Heart left ventricle (tissue), 16 donors: Measurements from ENCODE around the gene DBH. TPM values are rescaled to one million over a fixed set of nuclear protein-coding genes. Genes with fewer than 3 reads are reported as not detected.

Experiments
- ATAC-seq, 4 donors: fragments of 200-7000 bp; cut with Tn5 transposase; one replicate each; pipeline ENCODE4 v1.9.1; 2020 to 2022; ENCODE audit warnings: moderate library complexity in 4 of 4, mild to moderate bottlenecking in 3 of 4, moderate number of reproducible peaks in 1 of 4
- DNase-seq, 5 donors: peaks; one replicate each; pipeline ENCODE4 v3.0.0-alpha.2; 2020
- H3K27ac ChIP-seq, 12 donors: fragments of 200-600 bp; sonication (generic) in 4 of 12; one replicate each; pipeline versions ENCODE4 v1.5.0 to v1.8.0; 2016 to 2022; ENCODE audit warnings: mild to moderate bottlenecking in 2 of 12
- H3K27me3 ChIP-seq, 9 donors: fragments of 200-600 bp; sonication (generic) in 2 of 9; one replicate each; pipeline versions ENCODE4 v1.5.1 to v1.8.0; 2016 to 2022; ENCODE audit warnings: mild to moderate bottlenecking in 3 of 9
- H3K36me3 ChIP-seq, 9 donors: fragments of 200-600 bp; sonication (generic) in 2 of 9; one replicate each; pipeline versions ENCODE4 v1.5.0 to v1.8.0; 2018 to 2022; ENCODE audit warnings: mild to moderate bottlenecking in 2 of 9
- H3K4me1 ChIP-seq, 12 donors: fragments of 200-600 bp; sonication (generic) in 4 of 12; one replicate each; pipeline versions ENCODE4 v1.5.0 to v1.8.0; 2016 to 2022; ENCODE audit warnings: mild to moderate bottlenecking in 3 of 12
- H3K4me3 ChIP-seq, 12 donors: fragments of 200-600 bp; sonication (generic) in 4 of 12; one replicate each; pipeline versions ENCODE4 v1.5.0 to v1.8.0; 2017 to 2022; ENCODE audit warnings: mild to moderate bottlenecking in 9 of 12, moderate library complexity in 4 of 12
- H3K9me3 ChIP-seq, 12 donors: fragments of 200-600 bp; sonication (generic) in 4 of 12; one replicate each; pipeline versions ENCODE4 v1.5.0 to v1.8.0; 2016 to 2022; ENCODE audit warnings: mild to moderate bottlenecking in 1 of 12
- POLR2A ChIP-seq, 2 donors: fragments of 450-650 bp; IDR thresholded peaks; one replicate each; pipeline ENCODE4 v1.6.1; 2017; ENCODE audit warnings: antibody characterized with exemption in 2 of 2, mild to moderate bottlenecking in 2 of 2, moderate library complexity in 2 of 2
- WGBS, 4 donors: extraction: QIAGEN DNeasy Blood & Tissue Kit in 2 of 4; methylation state at CpG; one replicate each; pipeline versions ENCODE4 v1.1.5 to v1.1.7; 2013 to 2018; 5-methylcytosine and 5-hydroxymethylcytosine counted together
- intact Hi-C, 10 donors: fragments of 100-400 bp; cut with DNase I; formaldehyde crosslinking; loops; one replicate each; pipeline versions ENCODE4 v1.11.1 to v1.14.2; 2022
- polyA plus RNA-seq, 2 donors: library from polyadenylated mRNA; stranded (reverse); fragments of 200-250 nt; gene quantifications; one replicate each; pipeline ENCODE4 v1.2.3, GENCODE V29; 2013
- total RNA-seq, 9 donors: library from RNA; depleted of rRNA in 2 of 9; stranded (reverse); fragments of >200 nt in 2 of 9; fragmentation: NEBNext Ultra II Directional in 3 of 9; extraction: Animal tissue kit (Norgen Biotek cat#: 25700) in 3 of 9; gene quantifications; one replicate each; pipeline versions ENCODE4 v1.1.0 to v1.2.4, GENCODE V29; 2016 to 2023
- TF ChIP-seq, protein P1 (sequence below), 12 donors: fragments of 200-600 bp; sonication (generic) in 4 of 12; IDR thresholded peaks; one replicate each; pipeline versions ENCODE4 v1.5.0 to v1.8.0; 2018 to 2022; ENCODE audit warnings: antibody characterized with exemption in 12 of 12, mild to moderate bottlenecking in 5 of 12
- donor health status: ischemic (EF 13 %, LVEDD 7.1; RV severe dilation, severe dysfunction).
- donor health status: healthy with polysubstance abuse.
- donor health status: DM: no; HTN: yes; CAD: no.
- donor health status: DM: no; HTN: no; CAD: no.
- donor health status: ischemic (EF 25% LVEDD 6.9; RV normal size, moderate dysfunction).
- donor health status: ischemic (EF 25% LVEDD 5.7; RV mildly dilated, moderate dysfunction).
- donor health status: healthy.
- donor health status: DM: yes; HTN: yes; CAD: no.
- donor health status: ischemic (EF 35%, LVEDD 5.7; RV mildly dilated, moderate dysfunction).
- donor health status: nonischemic (EF 11% LVEDD 7.7; RV severe dilation, severe dysfunction).
- donor health status: DM: yes; HTN: yes; CAD: no.
- donor health status: PGD.
- donor health status: ischemic (EF 29% LVEDD 5.4; RV normal size, mild dysfunction).
- donor health status: nonischemic (EF 23%, LVEDD 6.1; RV moderate dilation, normal function).

The DBH gene
- total and polyA plus RNA-seq, 11 donors: 0.06 to 0.08 TPM; not detected in 9

DNA sequence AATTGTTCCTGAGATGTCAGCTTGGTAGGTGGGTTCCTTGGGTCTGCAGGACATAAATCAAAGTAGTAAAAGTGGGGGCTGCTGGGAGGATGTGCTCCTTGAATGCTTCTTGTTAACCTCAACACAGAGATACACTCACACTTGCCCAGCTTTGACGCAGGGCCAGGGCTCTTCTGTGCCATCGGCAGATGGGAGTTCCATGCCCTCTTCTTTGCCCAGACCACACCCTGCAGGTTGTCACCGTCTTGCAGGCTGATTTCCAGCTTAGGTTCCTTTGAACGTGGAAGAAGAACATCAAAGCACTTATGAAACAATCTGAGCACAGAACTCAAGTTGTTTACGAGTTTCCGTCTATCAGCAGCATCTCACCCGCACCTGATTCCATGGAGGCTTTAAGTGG lies 11.0 kb downstream of the DBH start:
- H3K4me3 ChIP-seq: no peak overlapping the region
- no peaks in the 10 kb centered on the region for H3K4me1 ChIP-seq
- H3K36me3 ChIP-seq: no peaks in the 10 kb centered on the region
- WGBS, 4 donors: 64 to 78% (median 68%) methylated on average over 7 of the region's 7 CpGs
- ATAC-seq (no peak), DNase-seq (no peak)
- no peak overlapping the region for H3K27ac ChIP-seq
- TF ChIP-seq, protein P1, sequence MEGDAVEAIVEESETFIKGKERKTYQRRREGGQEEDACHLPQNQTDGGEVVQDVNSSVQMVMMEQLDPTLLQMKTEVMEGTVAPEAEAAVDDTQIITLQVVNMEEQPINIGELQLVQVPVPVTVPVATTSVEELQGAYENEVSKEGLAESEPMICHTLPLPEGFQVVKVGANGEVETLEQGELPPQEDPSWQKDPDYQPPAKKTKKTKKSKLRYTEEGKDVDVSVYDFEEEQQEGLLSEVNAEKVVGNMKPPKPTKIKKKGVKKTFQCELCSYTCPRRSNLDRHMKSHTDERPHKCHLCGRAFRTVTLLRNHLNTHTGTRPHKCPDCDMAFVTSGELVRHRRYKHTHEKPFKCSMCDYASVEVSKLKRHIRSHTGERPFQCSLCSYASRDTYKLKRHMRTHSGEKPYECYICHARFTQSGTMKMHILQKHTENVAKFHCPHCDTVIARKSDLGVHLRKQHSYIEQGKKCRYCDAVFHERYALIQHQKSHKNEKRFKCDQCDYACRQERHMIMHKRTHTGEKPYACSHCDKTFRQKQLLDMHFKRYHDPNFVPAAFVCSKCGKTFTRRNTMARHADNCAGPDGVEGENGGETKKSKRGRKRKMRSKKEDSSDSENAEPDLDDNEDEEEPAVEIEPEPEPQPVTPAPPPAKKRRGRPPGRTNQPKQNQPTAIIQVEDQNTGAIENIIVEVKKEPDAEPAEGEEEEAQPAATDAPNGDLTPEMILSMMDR (IDR thresholded peaks at IDR 0.05): no peak
- no peak for TF ChIP-seq POLR2A (IDR thresholded peaks at IDR 0.05)
- no peaks in the 10 kb centered on the region for H3K9me3 ChIP-seq
- intact Hi-C loops: no loop called here
- peaks cover 0 to 18% (median 0%) of the 10 kb centered on the region in 9 donors for H3K27me3 ChIP-seq

DNA sequence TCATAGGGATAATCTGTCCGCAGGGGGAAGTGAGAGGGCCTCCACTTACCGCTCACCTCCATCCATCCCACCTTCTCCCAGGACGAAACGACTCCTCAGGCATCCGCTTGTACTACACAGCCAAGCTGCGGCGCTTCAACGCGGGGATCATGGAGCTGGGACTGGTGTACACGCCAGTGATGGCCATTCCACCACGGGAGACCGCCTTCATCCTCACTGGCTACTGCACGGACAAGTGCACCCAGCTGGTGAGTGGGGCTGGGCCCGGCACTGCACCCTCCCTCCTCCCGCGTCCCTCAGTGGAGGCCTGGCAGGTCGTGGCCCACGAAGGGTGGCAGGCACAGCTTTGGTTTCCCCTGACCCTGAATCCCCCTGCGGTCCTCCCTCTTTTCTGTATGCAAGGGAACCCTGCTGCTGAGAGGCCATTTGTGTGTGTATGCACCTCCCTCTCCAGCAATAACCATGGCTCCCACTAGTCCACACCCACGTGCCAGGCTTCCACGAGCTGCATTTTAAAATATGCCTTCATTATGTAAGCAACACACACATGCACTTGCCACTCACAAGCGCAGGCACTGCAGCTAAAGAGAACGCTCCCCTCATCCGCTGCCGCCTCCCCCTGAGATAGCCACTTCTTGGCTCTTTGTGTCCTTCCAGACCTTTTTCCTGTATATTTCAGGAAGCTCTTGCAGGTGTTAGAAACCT lies 11.8 kb downstream of the DBH start:
- 84 to 91% (median 86%) methylated on average over 24 to 25 of the region's 25 CpGs for WGBS, 4 donors
- no peak for DNase-seq
- H3K27ac ChIP-seq: no peak overlapping the region
- no peaks in the 10 kb centered on the region for H3K4me1 ChIP-seq
- TF ChIP-seq, protein P1 (IDR thresholded peaks at IDR 0.05): no peak
- H3K9me3 ChIP-seq: no peaks in the 10 kb centered on the region
- intact Hi-C loops: no loop called here
- H3K4me3 ChIP-seq: no peak overlapping the region
- no peaks in the 10 kb centered on the region for H3K36me3 ChIP-seq
- H3K27me3 ChIP-seq: peaks cover 0 to 20% (median 0%) of the 10 kb centered on the region in 9 donors
- ATAC-seq: no peak

DNA sequence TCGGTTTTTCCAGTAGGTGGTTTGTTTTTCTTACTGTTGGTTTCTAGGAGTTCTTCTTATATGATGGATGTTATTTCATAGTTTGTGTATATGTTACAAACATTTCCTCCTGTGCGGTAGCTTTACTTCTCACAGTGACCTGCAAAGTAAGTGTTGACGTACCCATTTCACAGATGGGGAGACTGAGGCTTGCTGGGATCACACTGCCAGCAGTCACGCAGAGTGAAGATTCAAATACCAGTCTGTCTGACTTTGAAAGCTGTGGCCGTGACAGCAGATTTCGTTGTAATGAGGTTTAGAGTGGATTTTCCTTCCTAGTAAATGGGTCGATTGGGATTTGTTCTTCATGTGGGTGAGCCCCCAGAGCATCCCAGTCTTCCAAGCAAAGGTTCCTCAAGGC lies 13.0 kb downstream of the DBH start:
- intact Hi-C loops: no loop called here
- H3K4me3 ChIP-seq: no peak overlapping the region
- H3K4me1 ChIP-seq: no peaks in the 10 kb centered on the region
- TF ChIP-seq POLR2A (IDR thresholded peaks at IDR 0.05): no peak
- TF ChIP-seq, protein P1 (IDR thresholded peaks at IDR 0.05): no peak
- H3K27ac ChIP-seq: no peak overlapping the region
- H3K27me3 ChIP-seq: peaks cover 0 to 22% (median 0%) of the 10 kb centered on the region in 9 donors
- no peaks in the 10 kb centered on the region for H3K9me3 ChIP-seq
- H3K36me3 ChIP-seq: no peaks in the 10 kb centered on the region
- no peak for ATAC-seq
- 84 to 88% (median 85%) methylated on average over 7 of the region's 7 CpGs for WGBS, 4 donors
- DNase-seq: no peak

DNA sequence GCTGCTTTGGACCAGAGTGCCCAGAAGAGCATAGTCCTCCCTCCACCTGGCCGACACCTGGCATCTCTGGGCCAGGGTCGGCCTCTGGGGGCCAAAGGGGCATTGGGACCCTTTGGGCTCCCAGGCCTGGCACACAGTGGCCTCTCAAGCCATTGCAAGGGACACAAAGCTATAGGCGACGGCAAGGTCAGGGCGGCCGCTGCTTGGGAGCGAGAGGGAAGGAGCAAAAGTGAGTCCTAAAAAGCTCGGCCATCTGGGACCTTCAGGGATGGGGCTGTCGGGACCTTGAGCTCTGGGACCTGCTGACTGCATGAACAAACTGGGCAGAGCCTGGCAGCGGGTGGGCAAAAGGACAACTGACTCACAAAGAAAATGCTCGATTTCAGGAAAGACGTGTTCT lies 13.9 kb downstream of the DBH start:
- Histone ChIP-seq H3K27me3 (peaks cover 0 to 30% (median 5%) of the 10 kb centered on the region in 9 donors), H3K4me1 (no peaks in the 10 kb centered on the region), H3K27ac (no peak overlapping the region), H3K4me3 (no peak overlapping the region), H3K36me3 (no peaks in the 10 kb centered on the region), H3K9me3 (no peaks in the 10 kb centered on the region)
- TF ChIP-seq, protein P1 (IDR thresholded peaks at IDR 0.05): no peak
- TF ChIP-seq POLR2A (IDR thresholded peaks at IDR 0.05): no peak
- intact Hi-C loops: loop anchor here in 1 of 10 donors (10.0 kb wide), 1 partner anchor 65 kb away; no protein-coding TSS in a partner anchor
- DNase-seq: no peak
- ATAC-seq: no peak
- whole genome bisulfite sequencing, 4 donors: 90 to 93% (median 91%) methylated on average over 12 of the region's 12 CpGs
